Left lobe of liver (tissue), 2 donors: ENCODE measurements around the gene FLNC. TPM values are rescaled to one million over a fixed set of nuclear protein-coding genes. Genes with fewer than 3 reads are reported as not detected.

Experiments
- ATAC-seq: fragments of 200-7000 bp; cut with Tn5 transposase; one replicate; pipeline ENCODE4 v1.9.1; 2020; ENCODE audit warnings: mild to moderate bottlenecking, moderate library complexity
- DNase-seq: peaks from one replicate; pipeline ENCODE4 v3.0.0-alpha.2; 2020; ENCODE audit warnings: low spot score
- total RNA-seq: library from RNA; stranded (reverse); gene quantifications from one replicate; pipeline ENCODE4 v1.2.1, GENCODE V29; 2021
- donor health status: DM: no; HTN: no; CAD: no; lungs with moderate emphysema.
- donor health status: DM: no; HTN: yes; CAD: no.

FLNC gene
- total RNA-seq, 1 donor from 2014 or later: 0.55 TPM

DNA sequence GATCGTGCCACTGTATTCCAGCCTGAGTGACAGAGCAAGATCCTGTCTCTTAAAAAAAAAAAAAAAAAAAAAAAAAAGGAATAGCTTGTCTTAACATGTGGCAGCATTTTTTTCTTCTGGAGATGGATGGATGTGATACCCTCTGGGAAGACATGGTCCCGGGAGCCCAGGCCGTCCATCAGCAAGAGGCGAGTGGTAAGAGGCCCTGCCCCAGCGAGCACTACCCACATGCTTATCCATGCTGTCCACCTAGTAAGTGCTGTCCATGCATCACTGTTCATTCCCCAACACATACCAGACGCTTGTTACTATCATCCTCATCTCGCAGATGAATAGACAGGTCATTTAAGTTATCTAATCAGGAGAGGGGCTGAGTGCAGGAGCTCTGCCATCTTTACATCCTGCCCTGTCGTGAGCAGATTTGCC lies 45.3 kb downstream of the FLNC start:
- DNase-seq: no peak
- ATAC-seq: no peak

DNA sequence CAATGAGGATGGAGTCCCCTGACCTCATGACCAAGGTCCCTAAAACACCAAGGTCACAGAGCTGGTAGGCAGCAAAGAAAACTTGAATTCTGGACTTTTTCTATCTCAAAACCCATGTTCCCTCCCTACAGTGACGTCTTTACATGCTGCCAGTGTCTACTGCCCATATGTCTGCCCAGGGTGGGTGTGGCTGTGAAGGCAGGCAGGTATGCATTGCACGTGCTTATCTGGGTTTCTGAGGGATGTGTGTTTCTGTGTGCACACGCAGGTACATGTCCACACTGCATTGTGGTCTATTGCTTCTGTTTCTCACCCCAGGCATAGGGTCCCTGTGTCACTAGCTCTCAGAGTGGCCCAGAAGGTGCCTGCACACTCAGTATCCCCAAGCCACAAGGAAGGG lies 45.9 kb downstream of the FLNC start:
- ATAC-seq: no peak
- DNase-seq: no peak

DNA sequence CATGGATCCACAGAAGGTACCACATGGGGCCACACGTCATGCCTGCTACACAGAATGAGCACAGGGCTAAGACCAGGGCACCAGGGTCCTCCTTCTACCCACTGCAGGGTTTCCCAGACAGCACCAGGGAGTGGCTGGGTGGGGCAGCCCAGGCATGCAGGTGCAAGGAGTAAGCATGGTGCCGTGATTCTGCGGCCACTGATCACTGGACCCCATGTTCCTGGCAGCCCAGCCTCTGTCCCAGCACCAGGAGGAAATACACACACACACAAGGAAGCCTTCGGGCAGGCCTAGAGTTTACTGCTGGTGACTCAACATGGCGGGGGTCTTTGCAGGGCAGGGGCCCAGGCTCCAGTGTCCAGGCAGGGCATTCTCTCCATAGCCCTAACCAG lies 46.4 kb downstream of the FLNC start:
- no peak for DNase-seq
- no peak for ATAC-seq

DNA sequence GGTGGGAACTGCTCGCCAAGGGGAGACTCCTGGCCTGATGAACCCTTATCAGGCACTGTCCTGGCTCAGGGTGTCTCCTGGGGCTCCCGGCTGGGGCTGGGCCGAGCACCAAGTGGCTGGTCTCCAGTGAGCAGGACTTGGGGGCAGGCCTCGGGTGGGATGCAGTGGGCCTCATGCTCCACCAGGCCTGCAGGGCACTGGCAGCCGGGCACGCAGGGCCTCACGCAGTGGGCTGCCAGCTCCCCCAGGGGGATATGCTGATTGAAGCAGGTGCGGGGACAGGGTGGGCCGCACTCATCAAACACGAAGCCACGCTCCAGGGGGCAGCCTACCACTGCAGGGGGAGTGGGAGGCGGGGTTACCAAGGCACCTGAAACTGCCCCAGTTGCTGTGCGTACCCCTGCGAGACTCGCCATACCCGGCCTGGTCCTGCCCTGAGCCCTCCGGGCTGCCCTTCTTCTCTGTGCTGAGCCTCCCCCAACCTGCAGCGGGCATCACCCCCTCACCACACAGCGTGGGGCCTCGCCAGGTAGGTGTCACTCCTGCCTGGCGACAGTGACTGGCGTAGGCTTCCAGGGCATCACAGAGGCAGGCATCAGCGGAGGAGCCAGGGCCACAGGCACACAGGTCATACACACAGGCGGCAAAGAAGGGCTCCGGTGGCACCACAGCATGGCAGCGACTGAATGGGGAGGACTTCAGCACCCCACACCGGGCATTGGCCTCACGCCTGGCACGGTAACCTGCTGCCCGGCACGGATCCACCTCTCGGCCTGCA lies 47.0 kb downstream of the FLNC start:
- DNase-seq: no peak
- ATAC-seq: no peak

DNA sequence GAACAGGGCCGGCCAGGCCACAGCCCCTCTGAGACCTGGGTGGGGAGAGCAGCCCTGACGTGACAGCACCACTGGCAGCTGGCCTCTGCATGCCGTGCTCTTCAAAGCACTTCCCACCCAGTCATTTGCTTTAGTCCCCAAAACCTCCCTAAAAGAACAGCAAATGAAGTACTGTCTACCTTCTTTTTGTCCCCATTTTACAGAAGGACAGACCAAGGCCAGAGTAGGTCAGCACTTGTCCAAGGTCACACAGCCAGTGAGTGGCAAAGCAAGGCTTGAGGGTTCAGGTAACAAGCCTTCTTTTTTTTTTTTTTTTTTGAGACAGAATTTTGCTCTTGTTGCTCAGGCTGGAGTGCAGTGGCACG lies 47.5 kb downstream of the FLNC start:
- no peak for ATAC-seq
- DNase-seq: no peak

DNA sequence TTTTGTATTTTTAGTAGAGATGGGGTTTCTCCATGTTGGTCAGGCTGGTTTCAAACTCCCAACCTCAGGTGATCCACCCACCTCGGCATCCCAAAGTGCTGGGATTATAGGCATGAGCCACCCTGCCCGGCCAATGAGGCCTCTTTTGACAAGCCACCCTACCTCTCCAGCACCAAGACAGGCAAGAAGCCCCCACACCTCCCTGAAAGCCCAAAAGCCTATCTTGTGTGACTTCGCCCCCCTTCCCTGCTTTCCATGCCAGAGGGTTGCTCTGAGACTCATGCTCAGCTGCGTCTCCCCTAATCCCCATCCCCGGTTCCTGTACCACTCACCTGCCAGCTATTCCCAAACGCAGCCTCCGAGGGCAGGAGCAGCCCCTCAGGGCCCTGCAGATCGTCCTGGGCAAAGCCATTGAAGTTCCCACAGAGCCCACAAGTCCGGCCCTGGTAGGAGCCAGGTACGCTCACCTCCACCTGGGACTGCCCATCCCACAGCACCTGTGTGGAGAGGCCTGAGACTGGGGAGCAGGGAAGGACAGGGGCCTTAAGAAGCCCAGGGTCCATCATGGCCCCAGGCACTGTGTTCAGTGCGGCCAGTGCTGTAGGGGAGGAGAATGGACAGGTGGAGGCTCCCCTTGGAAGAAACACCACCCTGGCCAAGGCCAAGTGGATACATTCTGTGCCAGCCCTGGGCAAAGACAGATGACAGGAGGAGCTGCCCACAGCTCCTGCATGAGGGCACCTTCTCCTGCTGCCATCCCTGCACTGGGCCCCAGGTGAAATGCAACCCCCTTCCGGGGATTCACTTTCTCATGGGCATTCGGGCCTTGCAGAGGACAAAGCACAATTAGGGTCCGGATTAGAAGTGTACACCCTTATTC lies 48.3 kb downstream of the FLNC start:
- ATAC-seq (no peak), DNase-seq (no peak)

DNA sequence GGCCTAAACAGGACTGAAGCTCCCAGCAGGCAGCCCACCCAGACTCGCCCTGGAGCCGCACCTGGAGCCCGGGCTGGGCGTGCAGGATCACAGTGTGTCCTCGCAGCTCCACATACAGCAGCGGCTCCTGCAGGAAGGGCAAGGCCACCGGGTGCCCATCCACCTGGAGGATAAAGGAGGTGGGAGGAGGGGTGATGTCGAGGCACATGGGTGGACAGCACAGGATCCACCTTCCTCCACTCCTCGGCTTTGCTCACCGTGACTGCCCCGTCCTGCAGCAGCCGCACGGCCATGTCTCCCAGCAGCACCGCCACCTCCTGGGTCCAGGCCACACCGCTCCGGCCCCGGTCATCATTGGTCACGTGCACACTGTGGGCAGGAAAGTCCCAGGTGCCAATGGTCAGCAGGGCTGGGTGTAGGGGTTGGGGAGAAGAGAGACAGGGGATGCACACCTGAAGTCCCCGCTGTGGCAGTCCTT lies 49.3 kb downstream of the FLNC start:
- DNase-seq (no peak), ATAC-seq (peak; percentile 54)

DNA sequence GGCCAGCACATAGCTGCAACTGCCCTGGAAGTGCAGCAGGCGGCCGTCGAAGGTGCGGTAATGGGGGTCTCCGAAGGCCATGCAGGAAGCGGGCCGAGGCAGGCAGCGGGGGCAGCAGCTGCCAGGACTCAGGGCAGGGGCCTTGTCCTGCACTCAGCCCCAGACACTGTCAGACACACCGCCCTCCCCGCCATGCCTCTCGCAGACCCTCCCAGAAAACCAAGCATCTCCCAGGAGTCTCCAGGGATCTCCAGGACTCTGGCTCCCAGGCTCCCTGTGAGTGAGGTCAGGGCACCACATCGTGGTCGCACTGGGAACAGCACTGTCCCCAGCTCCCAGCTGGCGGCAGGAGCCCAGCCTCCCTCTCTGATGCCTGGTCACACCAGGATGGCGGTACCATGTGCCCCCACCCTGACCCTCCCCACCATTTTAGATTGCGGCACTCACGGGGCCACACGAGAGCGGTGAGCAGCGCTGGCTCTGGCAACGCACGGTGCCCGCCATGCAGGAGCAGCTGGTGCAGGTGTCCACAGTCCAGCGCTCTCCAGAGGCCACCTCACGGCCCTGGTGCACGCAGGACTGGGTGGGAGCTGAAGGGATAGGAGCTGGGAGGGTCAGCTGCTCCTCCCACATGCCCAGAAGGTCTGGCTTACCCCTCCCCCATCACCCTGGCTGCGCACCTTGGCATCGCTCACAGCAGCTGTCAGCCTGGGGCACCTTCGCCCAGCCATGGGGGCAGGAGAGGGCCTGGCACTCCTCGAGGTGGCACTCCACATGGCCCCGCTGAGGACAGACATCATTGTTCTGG lies 49.9 kb downstream of the FLNC start:
- ATAC-seq (peak; percentile 89), DNase-seq (peak; percentile 70)

DNA sequence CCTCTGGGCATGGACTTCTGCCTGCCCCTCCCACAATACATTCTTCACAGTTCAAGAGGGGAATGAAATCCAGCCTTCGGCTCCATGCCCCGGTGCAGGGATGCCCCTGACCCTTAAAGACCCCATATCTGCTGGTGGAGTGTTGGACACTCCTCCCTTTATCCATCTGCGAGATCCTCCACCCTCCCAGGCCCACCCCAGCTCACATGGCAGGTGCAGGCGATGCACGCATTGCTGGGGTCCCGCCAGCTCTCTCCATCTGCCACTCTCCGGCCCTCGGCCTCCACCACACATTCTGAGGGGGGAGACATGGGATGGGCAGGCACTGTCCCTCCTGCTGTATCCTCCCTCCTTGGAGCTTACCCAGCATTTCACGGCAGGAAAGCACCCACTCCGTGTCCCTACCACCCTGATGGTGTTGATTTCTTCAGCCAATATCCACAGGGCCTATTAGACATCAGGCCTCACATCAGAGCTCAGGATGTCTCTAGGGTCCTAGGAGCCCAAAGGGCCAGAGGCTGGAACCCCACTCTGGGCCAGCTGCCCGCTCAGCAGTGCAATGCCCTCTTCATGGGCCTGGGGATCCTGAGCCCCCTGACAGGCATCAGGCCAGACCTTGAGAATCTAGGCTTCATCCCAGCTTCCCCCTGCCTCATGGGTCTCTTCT lies 50.7 kb downstream of the FLNC start:
- DNase-seq (no peak), ATAC-seq (no peak)

DNA sequence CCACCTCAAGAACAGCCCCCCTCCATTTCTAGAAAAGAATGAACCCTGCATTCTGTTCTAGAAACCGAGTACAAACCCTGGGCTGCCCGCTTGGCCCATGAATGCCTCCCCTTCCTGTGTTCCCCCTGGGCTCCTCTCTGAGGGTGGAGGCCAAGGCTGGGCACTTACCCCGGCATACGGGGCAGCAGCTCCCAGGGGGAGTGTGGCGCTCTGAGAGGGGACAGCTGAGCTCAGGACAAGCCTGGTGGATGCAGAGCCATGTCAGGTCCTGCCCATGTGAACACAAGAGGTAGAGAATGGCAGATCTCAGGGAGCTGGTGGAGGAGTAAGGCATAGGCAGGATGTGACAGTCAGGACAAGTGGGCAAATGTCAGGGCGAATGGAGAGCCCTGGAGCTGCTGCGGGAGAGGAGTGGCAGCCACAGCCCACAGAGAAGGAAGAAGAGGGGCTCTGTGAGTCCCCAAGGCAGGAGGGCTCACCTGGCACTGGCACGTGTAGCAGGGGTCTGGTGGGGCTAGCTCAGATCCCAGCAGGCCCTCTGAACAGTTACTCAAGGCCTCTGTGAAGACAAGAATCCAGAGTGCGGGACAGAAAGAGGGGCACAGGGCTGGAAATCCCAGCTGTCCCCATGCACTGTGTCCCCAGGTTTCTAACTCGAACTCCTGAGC lies 51.4 kb downstream of the FLNC start:
- no peak for ATAC-seq
- no peak for DNase-seq

DNA sequence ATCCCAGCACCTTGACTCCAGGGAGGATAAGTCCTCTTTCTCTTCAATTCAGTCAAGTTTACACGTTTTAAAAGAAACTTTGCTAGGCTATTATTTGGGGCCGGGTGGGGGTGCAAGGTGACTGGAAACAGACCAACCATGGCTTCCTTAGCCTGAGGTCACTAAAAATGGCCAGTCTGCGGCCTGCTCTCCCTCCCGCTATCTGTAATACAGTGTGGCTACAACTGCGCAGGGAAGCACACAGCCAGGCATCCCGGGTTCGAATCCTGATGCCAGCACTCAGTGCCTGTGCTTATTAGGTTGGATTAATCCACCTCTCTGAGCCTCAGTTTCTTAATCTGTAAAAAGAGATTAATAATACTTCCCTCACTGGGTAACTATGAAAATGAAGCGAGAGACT lies 51.9 kb downstream of the FLNC start:
- ATAC-seq (no peak), DNase-seq (no peak)

DNA sequence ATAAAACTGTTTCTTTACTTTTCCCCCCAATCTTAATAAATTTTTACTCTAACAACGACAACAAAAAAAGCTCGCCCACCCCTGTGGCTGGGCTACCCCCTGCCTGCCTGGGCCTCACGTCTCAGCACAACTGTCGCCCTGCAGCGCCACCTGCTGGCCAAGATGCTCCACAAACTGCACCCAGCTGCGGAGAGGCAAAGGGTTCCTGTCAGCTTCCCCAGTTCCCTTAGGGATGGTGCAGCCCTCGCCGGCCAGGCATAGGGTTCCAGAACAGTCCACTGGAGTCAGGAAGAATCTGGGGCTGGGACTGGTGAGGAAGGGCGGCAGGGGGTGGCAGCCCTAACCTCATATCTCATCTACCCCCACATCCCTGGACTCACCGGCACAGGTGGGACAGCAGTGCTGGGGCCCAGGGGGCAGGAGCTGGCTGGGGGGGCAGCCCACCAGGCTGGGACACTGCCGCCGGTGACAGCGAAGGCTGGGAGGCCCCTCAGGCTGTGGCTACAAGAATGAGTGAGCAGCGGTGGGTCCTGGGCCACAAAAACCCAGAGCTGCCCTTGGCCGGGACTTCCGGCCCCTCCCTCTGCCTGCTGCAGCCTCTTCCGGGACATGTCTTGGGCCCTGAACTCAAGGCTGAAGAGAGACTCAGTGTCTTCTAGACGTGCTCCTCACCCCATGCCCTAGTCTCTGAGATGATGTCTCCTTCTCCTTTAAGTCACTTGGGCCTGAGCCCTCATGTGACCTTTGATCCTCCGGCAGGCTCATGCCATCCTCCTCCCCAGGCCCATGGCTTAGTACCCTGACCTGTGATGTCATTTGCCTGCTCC lies 53.6 kb downstream of the FLNC start:
- peak; percentile 79 for ATAC-seq
- DNase-seq: peak; percentile 80

DNA sequence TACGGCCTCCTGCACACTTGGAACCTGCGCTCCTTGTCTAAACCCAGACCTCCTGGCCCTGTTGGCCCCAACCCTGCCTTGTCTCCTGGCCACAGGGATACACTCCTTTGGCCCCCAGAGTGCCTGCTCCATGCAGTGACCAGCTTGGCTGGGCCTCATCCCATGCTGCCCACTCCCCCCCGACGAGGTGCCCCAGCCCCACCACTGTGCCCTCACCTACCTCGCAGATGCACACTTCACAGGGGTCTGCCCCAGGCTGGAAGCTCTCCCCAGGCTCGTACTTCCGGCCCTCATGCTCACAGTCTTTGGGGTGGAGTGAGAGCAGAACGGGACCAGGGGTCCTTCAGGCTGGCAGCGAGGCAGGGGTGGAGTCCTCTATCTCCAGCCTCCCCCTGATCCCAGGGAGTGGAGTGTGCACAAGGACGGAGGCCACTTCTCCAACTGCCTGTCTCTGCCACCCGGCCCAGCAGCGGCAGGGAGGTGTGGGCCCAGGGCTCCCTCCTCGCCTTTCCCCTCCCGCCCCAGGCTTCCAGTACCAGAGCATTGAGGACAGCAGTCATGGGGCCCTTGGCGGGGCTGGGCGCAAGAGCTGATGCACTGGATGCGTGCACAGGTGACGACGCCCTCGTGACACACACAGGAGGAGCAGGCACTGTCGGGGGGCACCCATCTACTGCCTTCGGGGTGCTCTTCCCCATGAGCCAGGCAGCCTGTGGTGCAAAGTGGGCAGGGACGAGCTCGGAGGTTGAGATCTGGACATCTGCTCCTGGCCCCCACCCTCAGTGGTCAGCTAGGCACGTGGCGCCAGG lies 54.6 kb downstream of the FLNC start:
- no peak for DNase-seq
- ATAC-seq: no peak

DNA sequence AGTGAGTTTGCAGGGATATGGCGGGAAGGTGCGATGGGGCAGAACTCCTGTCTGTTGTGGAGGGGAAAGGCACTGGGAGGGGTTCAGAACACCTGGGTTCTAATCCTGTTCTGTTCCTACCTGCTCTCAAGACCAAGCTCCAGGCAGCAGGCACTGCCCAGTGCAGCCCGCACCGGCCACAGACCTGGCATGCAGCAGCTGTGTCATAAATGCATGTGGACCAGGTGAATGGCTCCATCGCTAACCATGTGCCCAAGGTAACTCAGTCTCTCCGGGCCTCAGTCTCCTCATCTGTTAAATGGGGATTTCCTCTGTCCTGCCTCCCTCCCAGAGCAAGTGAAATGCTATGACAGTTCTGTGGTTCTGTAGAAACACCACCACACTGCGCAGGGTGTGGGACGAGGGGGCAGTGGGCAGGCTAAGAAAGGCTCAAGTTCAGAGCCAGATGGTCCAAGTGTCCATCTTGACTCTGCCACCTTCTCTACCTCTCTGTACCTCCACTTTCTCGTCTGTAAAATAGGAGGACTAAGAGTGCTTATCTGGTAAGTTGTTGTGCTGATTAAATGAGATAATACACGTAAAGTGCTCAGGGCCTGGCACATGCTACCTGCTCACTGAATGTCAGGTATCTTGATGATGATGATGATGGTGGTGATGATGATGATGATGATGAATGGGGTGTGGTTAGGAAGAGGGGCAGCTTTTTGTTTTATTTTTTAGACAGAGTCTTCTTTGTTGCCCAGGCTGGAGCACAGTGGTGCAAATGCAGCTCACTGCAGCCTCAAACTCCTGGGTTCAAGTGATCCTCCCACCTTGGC lies 55.4 kb downstream of the FLNC start:
- ATAC-seq (no peak), DNase-seq (no peak)

DNA sequence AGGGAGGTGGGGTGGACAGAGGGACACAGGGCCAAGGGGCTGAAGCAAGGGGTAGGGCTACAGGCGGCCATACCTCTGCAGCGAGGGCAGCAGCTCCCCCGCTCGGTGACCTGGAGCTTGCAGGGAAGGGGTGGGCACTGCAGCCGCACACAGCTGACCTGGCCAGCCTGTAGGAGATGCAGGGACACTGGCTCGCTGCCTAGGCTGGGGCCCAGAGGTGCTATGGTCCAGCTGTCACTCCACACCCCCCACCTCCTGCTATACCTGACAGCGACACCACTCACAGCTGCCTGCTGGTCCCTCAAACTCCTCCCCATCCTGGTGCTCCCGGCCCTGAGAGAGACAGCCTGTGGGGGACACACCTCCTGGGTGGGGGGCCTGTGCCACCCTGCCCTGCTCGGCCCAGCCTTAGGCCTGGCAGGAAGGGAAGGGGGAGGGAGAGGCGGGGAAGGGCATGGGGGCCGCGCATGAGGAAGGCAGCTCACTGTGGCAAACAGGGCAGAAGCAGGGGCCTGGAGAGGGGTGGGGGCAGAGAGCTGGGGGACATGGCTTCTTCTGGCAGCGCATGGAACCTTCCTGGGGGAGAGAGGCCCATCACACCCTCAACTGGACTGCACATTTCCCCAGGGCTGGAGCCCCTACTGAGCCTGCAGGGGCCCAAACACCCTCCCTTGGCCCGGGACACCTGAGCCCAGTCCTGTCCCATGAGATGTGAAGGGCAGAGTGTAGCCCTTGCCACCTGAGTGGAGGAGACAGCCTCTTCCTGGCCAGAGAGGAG lies 56.4 kb downstream of the FLNC start:
- DNase-seq (no peak), ATAC-seq (no peak)

DNA sequence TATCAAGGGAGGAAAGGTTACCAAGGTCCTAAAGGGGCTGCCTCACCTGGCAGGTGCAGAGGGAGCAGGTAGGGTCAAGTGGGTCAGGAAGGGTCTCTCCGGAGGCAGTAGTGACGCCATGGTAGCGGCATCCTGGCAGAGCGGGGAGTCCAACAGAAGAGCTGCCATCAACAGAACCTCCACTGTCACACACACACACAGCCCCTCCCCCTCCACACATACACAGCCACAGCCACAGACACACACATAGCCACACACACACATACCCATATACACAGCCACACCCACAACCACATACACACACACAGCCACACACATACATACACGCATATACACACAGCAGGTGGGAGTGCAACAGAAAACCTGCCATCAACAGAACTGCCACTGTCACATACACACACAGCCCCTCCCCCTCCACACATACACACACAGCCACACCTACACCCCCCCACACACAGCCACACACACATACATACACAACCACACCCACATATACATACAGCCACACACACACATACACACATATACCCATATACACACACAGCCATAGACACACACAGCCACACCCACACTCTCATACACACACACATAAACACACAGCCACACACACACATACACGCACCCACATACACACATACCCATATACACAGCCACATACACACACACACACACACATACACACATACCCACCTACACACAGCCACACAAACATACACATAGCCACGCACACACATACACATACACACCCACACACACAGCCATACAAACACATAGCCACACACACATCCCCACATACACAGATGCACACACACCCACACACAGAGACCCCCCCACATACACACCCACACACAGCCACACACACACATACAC lies 57.2 kb downstream of the FLNC start:
- DNase-seq: no peak

More for the DNA sequence above, 57.2 kb downstream of the FLNC start:
- no peak for ATAC-seq
